ENCODE measurements around the gene ATRN.

ATRN gene

DNA sequence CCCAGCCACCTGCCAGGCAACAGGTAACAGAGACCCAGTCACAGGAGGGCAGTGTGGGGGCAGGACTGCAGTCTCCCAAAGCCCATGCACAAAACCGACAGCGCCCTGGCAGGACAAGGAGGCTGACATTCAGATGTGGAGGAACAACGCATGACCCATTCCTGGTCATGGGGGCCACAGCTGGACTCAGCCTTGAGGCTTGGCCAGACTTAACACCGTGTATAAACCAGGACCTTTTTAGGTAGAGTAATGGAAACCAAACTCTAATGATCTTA, 184.2 kb downstream of the ATRN start (continued):
- TF ChIP-seq, protein P1, sequence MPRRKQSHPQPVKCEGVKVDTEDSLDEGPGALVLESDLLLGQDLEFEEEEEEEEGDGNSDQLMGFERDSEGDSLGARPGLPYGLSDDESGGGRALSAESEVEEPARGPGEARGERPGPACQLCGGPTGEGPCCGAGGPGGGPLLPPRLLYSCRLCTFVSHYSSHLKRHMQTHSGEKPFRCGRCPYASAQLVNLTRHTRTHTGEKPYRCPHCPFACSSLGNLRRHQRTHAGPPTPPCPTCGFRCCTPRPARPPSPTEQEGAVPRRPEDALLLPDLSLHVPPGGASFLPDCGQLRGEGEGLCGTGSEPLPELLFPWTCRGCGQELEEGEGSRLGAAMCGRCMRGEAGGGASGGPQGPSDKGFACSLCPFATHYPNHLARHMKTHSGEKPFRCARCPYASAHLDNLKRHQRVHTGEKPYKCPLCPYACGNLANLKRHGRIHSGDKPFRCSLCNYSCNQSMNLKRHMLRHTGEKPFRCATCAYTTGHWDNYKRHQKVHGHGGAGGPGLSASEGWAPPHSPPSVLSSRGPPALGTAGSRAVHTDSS (tag by site-specific recombination; IDR thresholded peaks at IDR 0.05), result no peak
- TF ChIP-seq TCF7L2 (IDR thresholded peaks at IDR 0.05; ENCODE audit: borderline replicate concordance, low read depth, low read length), result no peak

DNA sequence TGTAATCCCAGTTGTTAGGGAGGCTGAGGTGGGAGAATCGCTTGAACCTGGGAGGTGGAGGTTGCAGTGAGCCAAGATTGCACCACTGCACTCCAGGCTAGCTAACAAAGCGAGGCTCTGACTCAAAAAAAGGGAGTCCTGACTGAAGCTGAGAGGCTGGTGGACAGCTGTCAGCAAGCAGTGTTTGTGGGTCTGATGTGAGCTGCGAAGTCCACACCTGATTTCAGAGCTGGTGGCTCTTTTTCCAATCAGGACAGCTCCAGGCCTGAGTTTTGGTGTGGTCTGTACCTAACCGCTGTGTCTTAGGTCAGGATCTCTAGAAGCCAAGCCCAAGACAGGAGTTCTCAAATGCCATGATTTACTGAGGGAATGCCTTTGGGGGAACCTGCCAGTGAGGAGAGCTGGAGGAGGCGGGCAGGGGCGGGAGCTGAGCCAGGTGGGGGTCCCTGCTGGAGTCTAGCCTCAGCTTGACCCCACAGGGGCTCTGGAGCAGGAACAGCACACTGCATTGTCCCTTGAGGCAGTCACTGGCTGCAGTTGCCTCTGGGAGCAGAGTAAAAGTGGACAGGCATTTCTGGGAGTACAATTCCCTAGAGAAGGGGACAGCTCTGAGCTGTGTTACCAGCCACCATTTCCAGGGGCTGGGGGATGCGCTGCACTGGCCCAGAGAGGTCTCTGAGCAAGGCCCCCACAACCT, 187.3 kb downstream of the ATRN start:
- Histone ChIP-seq H3K4me3 (ENCODE audit: low read depth, low read length) (no peak overlapping the region), H3K9me3 (ENCODE audit: control insufficient read depth, insufficient read depth, low read depth, low read length) (no peaks in the 10 kb centered on the region), H3K27ac (ENCODE audit: extremely low read depth, low read depth, low read length) (no peak overlapping the region), H3K4me1 (ENCODE audit: control insufficient read depth, insufficient read depth, low read length) (no peaks in the 10 kb centered on the region), H3K36me3 (ENCODE audit: control insufficient read depth in 2 of 2, insufficient read depth in 1 of 2, low read length in 2 of 2) (no peaks in the 10 kb centered on the region)
- CTCF ChIA-PET, result interaction anchor here (0.6 to 1.0 kb wide), 4 partner anchors 14 to 544 kb away, joined by 3 read pairs; no protein-coding TSS in a partner anchor
- TF ChIP-seq, protein P2, sequence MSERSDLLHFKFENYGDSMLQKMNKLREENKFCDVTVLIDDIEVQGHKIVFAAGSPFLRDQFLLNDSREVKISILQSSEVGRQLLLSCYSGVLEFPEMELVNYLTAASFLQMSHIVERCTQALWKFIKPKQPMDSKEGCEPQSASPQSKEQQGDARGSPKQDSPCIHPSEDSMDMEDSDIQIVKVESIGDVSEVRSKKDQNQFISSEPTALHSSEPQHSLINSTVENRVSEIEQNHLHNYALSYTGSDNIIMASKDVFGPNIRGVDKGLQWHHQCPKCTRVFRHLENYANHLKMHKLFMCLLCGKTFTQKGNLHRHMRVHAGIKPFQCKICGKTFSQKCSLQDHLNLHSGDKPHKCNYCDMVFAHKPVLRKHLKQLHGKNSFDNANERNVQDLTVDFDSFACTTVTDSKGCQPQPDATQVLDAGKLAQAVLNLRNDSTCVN (tag by site-specific recombination; optimal IDR thresholded peaks at IDR 0.05), result no peak
- peak; percentile 22; the same call in 1 of the 2 replicates for TF ChIP-seq ZIC2 (tag by site-specific recombination; IDR thresholded peaks at IDR 0.05)
- POLR2A ChIA-PET, result no interaction called here

DNA sequence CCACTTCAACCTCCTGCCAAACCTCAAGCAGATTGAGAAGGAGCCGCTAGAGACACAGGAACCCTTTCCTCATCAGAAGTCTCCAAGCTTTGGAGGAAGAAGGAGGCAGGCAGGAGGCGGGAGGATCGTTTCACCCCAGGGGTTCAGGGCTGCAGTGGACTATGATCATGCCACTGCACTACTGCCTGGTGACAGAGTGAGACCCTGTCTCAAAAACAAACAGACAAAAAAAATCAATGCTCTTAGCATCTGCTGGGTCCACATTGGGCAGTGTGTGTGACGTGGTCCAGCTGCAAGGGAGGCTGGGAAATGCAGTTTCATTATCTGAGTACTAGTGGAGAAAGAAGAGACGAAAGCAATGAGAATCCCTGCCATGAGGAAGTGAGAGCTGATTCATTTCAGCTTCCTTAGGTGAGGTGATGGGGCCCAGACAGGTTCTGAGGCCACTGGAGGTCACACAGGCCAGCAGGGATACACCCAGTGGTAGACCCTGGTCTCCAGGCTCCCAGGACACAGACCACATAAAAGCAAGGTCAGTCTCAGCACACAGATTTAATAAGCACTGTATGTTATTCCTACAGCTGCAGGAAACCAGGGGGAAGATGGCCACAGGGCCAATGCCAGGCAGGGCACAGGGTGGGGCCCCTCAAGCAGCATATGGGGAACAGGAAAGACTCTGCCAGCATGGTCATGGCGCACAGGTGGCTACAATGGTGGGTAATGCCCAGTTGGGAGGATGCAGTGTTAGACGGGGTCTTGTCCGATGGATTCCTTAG, 188.1 kb downstream of the ATRN start:
- CTCF ChIA-PET, result interaction anchor here (0.6 to 1.0 kb wide), 3 partner anchors 13 to 52 kb away, joined by 3 read pairs; no protein-coding TSS in a partner anchor
- H3K4me3 ChIP-seq (ENCODE audit: low read depth, low read length), result no peak overlapping the region

DNA sequence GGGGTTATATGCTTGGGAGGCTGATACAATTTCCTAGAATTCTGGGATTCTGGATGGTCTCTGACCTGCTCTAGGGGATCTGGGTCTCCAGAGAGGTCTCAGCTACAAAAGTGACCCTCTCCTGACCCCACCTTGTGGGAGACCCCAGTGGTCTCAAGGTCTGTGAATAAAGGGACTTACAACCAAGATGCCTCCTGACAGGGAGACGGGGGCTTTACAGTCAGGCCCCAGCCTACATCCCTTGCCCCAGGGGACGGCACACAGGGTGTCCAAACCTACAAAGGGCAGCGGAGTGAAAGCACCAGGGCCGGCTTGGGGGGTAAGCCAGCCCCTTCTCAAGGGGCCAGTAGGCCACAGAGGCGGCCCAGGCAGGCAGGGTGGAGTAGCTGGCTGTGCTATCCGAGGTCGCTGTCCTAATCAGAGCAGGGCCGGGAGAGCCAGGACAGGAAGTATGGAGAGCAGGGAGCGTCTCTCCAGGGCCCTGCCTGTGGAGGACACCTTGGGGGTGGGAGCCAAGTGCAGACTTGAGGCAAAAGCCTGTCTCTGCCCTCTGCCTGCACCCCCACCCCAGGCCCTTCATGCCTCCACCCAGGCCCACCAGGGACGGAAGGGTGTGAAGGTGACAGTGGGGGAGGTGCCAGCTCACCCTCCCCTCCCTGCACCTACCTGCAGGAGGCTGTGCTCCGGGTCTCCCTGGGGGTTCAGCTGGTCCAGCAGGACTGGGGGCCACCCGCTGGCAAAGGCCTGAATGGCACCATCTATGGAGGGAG, 188.9 kb downstream of the ATRN start:
- H3K9me3 ChIP-seq (ENCODE audit: control insufficient read depth, insufficient read depth, low read depth, low read length), result no peaks in the 10 kb centered on the region
- POLR2A ChIA-PET, result no interaction called here
- H3K36me3 ChIP-seq (ENCODE audit: control insufficient read depth in 2 of 2, insufficient read depth in 1 of 2, low read length in 2 of 2), result no peaks in the 10 kb centered on the region
- CTCF ChIA-PET, result no interaction called here
- H3K4me1 ChIP-seq (ENCODE audit: control insufficient read depth, insufficient read depth, low read length), result no peaks in the 10 kb centered on the region
- H3K4me3 ChIP-seq (ENCODE audit: low read depth, low read length), result no peak overlapping the region
- no peak overlapping the region for H3K27ac ChIP-seq (ENCODE audit: extremely low read depth, low read depth, low read length)
- TF ChIP-seq ZNF266 (tag by site-specific recombination; IDR thresholded peaks at IDR 0.05; ENCODE audit: low read depth) (no peak), SCRT2 (tag by site-specific recombination; IDR thresholded peaks at IDR 0.05) (no peak), ZNF311 (tag by site-specific recombination; IDR thresholded peaks at IDR 0.05; ENCODE audit: borderline replicate concordance) (no peak), GLIS1 (tag by site-specific recombination; IDR thresholded peaks at IDR 0.05) (peak; percentile 32), ZNF600 (tag by site-specific recombination; IDR thresholded peaks at IDR 0.05) (no peak), GLIS2 (tag by site-specific recombination; IDR thresholded peaks at IDR 0.05) (peak; percentile 53; the same call in 1 of the 2 replicates), ZNF174 (tag by site-specific recombination; IDR thresholded peaks at IDR 0.05) (no peak), MZF1 (tag by site-specific recombination; IDR thresholded peaks at IDR 0.05; ENCODE audit: borderline replicate concordance) (no peak), ZNF660 (tag by site-specific recombination; IDR thresholded peaks at IDR 0.05) (no peak), ZNF555 (tag by site-specific recombination; conservative IDR thresholded peaks at IDR 0.05) (no peak), ZIC2 (tag by site-specific recombination; IDR thresholded peaks at IDR 0.05) (peak; percentile 60), ZNF394 (tag by site-specific recombination; IDR thresholded peaks at IDR 0.05; ENCODE audit: borderline replicate concordance) (peak; percentile 19; the same call in 1 of the 2 replicates), KLF8 (tag by site-specific recombination; IDR thresholded peaks at IDR 0.05) (no peak)
- TF ChIP-seq, protein P3, sequence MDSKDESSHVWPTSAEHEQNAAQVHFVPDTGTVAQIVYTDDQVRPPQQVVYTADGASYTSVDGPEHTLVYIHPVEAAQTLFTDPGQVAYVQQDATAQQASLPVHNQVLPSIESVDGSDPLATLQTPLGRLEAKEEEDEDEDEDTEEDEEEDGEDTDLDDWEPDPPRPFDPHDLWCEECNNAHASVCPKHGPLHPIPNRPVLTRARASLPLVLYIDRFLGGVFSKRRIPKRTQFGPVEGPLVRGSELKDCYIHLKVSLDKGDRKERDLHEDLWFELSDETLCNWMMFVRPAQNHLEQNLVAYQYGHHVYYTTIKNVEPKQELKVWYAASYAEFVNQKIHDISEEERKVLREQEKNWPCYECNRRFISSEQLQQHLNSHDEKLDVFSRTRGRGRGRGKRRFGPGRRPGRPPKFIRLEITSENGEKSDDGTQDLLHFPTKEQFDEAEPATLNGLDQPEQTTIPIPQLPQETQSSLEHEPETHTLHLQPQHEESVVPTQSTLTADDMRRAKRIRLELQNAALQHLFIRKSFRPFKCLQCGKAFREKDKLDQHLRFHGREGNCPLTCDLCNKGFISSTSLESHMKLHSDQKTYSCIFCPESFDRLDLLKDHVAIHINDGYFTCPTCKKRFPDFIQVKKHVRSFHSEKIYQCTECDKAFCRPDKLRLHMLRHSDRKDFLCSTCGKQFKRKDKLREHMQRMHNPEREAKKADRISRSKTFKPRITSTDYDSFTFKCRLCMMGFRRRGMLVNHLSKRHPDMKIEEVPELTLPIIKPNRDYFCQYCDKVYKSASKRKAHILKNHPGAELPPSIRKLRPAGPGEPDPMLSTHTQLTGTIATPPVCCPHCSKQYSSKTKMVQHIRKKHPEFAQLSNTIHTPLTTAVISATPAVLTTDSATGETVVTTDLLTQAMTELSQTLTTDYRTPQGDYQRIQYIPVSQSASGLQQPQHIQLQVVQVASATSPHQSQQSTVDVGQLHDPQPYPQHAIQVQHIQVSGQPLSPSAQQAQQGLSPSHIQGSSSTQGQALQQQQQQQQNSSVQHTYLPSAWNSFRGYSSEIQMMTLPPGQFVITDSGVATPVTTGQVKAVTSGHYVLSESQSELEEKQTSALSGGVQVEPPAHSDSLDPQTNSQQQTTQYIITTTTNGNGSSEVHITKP (tag by site-specific recombination; IDR thresholded peaks at IDR 0.05), result no peak
- TF ChIP-seq, protein P4, sequence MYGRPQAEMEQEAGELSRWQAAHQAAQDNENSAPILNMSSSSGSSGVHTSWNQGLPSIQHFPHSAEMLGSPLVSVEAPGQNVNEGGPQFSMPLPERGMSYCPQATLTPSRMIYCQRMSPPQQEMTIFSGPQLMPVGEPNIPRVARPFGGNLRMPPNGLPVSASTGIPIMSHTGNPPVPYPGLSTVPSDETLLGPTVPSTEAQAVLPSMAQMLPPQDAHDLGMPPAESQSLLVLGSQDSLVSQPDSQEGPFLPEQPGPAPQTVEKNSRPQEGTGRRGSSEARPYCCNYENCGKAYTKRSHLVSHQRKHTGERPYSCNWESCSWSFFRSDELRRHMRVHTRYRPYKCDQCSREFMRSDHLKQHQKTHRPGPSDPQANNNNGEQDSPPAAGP (tag by site-specific recombination; IDR thresholded peaks at IDR 0.05), result no peak

More for the DNA sequence above, 188.1 kb downstream of the ATRN start:
- POLR2A ChIA-PET, result no interaction called here
- Histone ChIP-seq H3K9me3 (ENCODE audit: control insufficient read depth, insufficient read depth, low read depth, low read length) (no peaks in the 10 kb centered on the region), H3K4me1 (ENCODE audit: control insufficient read depth, insufficient read depth, low read length) (no peaks in the 10 kb centered on the region), H3K27ac (ENCODE audit: extremely low read depth, low read depth, low read length) (no peak overlapping the region), H3K36me3 (ENCODE audit: control insufficient read depth in 2 of 2, insufficient read depth in 1 of 2, low read length in 2 of 2) (no peaks in the 10 kb centered on the region)
- no peak for TF ChIP-seq ZNF529 (tag by site-specific recombination; IDR thresholded peaks at IDR 0.05; ENCODE audit: insufficient replicate concordance)
- TF ChIP-seq ZBTB17 (tag by site-specific recombination; IDR thresholded peaks at IDR 0.05), result 0 out of 2 replicates have a peak, but pooled peaks have one; percentile 21
